HG02938 (cell line): ENCODE results near the gene CACNG5.

ENCODE experiments used
- ATAC-seq: cut with Tn5 transposase; IDR thresholded peaks from one replicate; pipeline ENCODE4 v1.9.1; 2021; ENCODE audit warnings: mild to moderate bottlenecking, moderate library complexity; ENCODE audit not compliant: unreplicated experiment

CACNG5 gene

DNA sequence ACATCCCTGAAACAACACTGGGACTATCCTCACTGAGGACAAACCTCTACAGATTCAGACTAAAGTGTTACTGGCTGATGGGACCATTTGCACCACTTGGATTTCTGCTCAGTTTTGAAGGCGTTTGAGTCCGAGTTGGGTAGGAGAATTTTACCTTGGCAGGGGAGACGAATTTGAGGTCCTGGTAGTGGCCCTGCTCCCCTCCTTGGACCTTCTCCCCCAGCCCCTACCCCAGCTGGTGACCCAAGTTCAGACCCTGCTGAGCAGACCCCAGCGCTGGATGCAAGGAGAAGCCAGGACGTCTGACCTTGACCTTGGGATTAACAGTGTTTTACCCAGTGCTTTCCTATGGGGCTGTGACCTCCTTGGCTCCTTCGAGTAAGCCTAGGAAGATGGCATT lies 13.6 kb downstream of the CACNG5 start:
- no peak for ATAC-seq

GRCh38 chr17:66849032-66849655 lies 14.2 kb downstream of the CACNG5 start:
- no peak for ATAC-seq

- ATAC-seq = no peak
Measured at GRCh38 chr17:66849851-66850580, 15.1 kb downstream of the CACNG5 start.

DNA sequence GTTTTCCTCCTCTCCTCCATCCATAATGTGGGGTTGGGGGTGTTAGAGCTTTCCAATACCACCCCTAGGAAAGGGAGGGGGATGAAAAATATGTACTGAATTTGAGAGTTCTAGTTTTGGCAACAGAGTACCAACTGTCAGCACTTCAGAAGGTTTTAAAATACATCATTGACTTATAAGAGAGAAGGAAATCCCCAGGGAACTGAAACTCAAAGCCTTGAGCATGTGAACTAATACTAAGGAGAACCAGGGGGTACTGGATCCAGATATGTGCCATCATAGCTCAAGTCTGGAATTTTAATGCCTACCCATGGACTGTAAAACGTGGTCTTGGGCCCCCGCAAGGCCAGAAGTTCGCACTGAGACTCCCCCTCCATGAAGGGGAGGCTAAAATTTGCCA lies 15.8 kb downstream of the CACNG5 start:
- ATAC-seq = no peak

- no peak for ATAC-seq
Measured at GRCh38 chr17:66855204-66855603, 20.3 kb downstream of the CACNG5 start.

- no peak for ATAC-seq
Measured at GRCh38 chr17:66858226-66859083, 23.5 kb downstream of the CACNG5 start.

- ATAC-seq = no peak
Measured at GRCh38 chr17:66859353-66859752, 24.4 kb downstream of the CACNG5 start.

GRCh38 chr17:66860204-66860603 lies 25.3 kb downstream of the CACNG5 start:
- no peak for ATAC-seq

DNA sequence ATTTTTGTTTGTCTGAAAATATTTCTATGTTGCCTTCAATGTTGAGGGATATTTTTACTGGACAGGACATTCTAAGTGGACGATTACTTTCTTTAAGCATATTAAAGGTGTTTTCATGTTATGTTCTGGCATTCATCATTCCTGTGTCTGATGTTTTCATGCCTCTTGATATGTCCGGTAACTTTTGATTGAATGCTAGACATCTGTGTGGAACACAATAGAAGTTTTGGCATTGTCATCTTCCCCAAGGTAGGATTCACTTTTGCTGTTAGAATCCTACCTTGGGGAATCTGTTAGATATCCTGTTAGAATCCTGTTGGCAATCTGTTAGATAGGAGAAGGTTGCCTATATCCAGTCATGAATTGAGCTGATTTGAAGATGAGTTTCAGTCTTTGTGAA lies 28.9 kb downstream of the CACNG5 start:
- no peak for ATAC-seq

GRCh38 chr17:66865151-66865550 lies 30.2 kb downstream of the CACNG5 start:
- no peak for ATAC-seq

DNA sequence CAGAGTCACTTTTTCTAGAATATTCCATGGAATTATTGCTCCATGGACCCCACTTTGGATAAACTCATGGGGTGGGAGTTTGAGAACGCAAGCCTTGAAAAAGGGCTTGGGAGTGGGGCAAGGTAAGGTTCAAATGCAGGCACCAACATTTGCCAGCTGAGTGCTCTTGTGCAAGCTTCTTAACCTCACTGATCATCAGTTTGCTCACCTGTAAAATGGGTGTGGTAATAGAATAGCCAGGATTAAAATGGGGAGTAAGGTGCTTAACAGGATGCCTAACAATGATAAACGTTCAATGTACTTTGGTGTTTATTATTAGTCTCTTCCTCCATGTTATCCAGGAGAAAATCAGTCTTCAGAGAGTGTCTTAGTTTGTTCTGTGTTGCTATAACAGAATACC lies 39.0 kb downstream of the CACNG5 start:
- ATAC-seq = no peak

DNA sequence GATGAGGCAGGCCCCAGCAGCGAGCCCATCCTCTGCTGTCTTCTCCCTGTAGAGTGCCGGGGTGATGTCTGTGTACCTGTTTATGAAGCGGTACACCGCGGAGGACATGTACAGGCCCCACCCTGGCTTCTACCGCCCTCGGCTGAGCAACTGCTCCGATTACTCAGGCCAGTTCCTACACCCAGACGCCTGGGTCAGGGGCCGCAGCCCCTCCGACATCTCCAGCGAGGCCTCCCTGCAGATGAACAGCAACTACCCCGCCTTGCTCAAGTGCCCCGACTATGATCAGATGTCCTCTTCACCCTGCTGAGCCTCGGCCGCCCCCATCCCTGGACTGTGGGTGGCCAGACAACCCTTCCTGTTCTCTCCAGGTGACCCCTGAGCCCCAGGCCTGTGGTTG lies 50.0 kb downstream of the CACNG5 start:
- ATAC-seq = no peak

- ATAC-seq = no peak
Measured at GRCh38 chr17:66885417-66885816, 50.5 kb downstream of the CACNG5 start.

GRCh38 chr17:66889480-66890230 lies 54.7 kb downstream of the CACNG5 start:
- no peak for ATAC-seq

DNA sequence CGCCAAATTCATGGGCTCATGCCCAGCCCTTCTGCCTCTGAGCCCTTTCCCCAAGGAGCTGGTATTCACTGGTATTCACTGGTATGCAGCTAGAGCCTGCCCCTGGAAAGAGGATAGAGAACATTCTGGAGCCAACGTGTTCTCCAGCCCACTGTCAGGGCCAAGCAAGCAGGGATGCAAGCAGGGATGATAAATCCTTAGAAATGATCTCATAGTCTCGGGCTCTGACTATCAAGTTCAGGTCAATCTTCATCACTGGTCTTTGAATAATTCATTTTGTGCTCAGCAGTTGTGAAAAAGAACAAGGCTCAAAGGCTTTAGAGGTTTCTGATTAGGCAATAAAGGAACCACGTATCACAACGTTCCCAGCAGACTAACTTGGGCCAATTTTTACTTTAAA lies 57.3 kb downstream of the CACNG5 start:
- ATAC-seq = no peak

GRCh38 chr17:66893382-66893781 lies 58.5 kb downstream of the CACNG5 start:
- ATAC-seq = no peak

GRCh38 chr17:66893863-66894262 lies 58.9 kb downstream of the CACNG5 start:
- ATAC-seq = no peak

GRCh38 chr17:66897141-66897540 lies 62.2 kb downstream of the CACNG5 start:
- ATAC-seq = no peak

- no peak for ATAC-seq
Measured at GRCh38 chr17:66898536-66898935, 63.6 kb downstream of the CACNG5 start.

DNA sequence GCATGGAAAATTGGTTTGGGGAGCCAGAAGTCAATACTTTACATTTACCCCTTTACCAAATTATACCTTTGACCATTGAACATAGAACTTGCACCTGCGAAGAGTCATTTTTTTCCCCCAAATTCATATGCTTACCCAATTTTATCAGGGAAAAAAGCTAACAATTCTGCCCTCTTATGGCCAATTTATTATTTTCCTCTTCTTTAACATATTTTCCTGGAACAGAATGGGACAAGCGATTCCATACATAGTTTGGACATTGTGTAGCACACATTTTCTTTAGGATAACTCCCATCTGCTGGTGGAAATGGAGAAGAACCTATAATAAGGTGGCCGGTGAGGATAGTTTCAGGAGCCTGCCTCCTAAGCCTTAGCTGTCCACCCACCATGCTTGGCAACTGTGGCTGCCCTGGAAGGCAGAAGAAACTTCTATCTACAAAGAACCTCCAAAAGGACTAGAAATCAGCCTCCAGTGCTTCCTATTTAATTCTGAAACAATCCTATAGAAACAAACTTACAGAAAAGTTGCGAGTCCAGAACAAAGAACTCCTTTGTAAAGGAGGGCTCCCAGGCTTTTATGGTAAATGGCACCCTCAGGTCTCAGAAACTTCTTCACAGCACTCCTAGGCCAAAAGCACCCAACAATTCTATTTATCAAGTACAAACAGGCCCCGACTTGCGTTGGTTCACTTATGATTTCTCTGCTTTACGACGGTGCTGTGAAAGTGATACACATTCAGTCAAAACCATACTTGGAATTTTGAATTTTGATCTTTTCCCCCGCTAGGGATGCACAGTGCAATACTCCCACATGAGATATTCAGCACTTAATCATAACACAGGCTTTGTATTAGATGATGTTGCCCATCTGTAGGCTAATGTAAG lies 65.5 kb downstream of the CACNG5 start:
- no peak for ATAC-seq
